Measurements from ENCODE around the gene MKI67. TPM values are rescaled to one million over a fixed set of nuclear protein-coding genes. Genes with fewer than 3 reads are reported as not detected.
"Not testable (repeated sequence)": the region's sequence is repeated elsewhere in the genome, so short reads cannot be mapped to it uniquely, and the experiment has no call there.

MKI67 gene
- total RNA-seq, 4 donors from 2014 or later: 5.6 to 13.0 (median 8.9) TPM

GRCh38 chr10:128169811-128170379 is 43.7 kb upstream of the MKI67 start:
- Histone ChIP-seq H3K4me3 (no peak overlapping the region), H3K36me3 (no peaks in the 10 kb centered on the region), H3K27ac (no peak overlapping the region), H3K27me3 (peaks cover 21% of the 10 kb centered on the region), H3K9me3 (peaks cover 3% of the 10 kb centered on the region), H3K4me1 (no peaks in the 10 kb centered on the region)
- peak in 1 of 2 donors; percentile 26 for DNase-seq (ENCODE audit: low spot score in 2 of 2)
- 73% methylated on average over 8 of the region's 8 CpGs for WGBS
- TF ChIP-seq POLR2A (IDR thresholded peaks at IDR 0.05) (no peak), POLR2AphosphoS5 (IDR thresholded peaks at IDR 0.05) (no peak), EP300 (IDR thresholded peaks at IDR 0.05) (no peak), CTCF (IDR thresholded peaks at IDR 0.05) (no peak)

GRCh38 chr10:128167926-128168520 is 41.8 kb upstream of the MKI67 start:
- H3K27me3 ChIP-seq: peaks cover 31% of the 10 kb centered on the region
- no peaks in the 10 kb centered on the region for H3K36me3 ChIP-seq
- no peak overlapping the region for H3K27ac ChIP-seq
- H3K9me3 ChIP-seq: no peaks in the 10 kb centered on the region
- no peaks in the 10 kb centered on the region for H3K4me1 ChIP-seq
- 92% methylated on average over 3 of the region's 3 CpGs for WGBS
- DNase-seq (ENCODE audit: low spot score in 2 of 2): no peak
- TF ChIP-seq CTCF (IDR thresholded peaks at IDR 0.05) (no peak), POLR2A (IDR thresholded peaks at IDR 0.05) (no peak), EP300 (IDR thresholded peaks at IDR 0.05) (no peak), POLR2AphosphoS5 (IDR thresholded peaks at IDR 0.05) (no peak)
- H3K4me3 ChIP-seq: no peak overlapping the region

GRCh38 chr10:128167123-128167522 is 40.9 kb upstream of the MKI67 start:
- not testable (repeated sequence) for H3K9me3 ChIP-seq, H3K4me3 ChIP-seq, H3K36me3 ChIP-seq, H3K27ac ChIP-seq, H3K4me1 ChIP-seq
- H3K27me3 ChIP-seq: peaks cover 34% of the 10 kb centered on the region
- 92% methylated on average over 6 of the region's 6 CpGs for WGBS
- peak in 1 of 2 donors; percentile 24 for DNase-seq (ENCODE audit: low spot score in 2 of 2)

- TF ChIP-seq POLR2AphosphoS5 (IDR thresholded peaks at IDR 0.05) (no peak), EP300 (IDR thresholded peaks at IDR 0.05) (no peak), POLR2A (IDR thresholded peaks at IDR 0.05) (no peak), CTCF (IDR thresholded peaks at IDR 0.05) (no peak)
- Histone ChIP-seq H3K36me3 (no peaks in the 10 kb centered on the region), H3K9me3 (no peaks in the 10 kb centered on the region), H3K27me3 (peaks cover 36% of the 10 kb centered on the region), H3K27ac (no peak overlapping the region), H3K4me1 (no peaks in the 10 kb centered on the region), H3K4me3 (no peak overlapping the region)
- 77% methylated on average over 2 of the region's 2 CpGs for whole genome bisulfite sequencing
- no peak for DNase-seq (ENCODE audit: low spot score in 2 of 2)
Measured at GRCh38 chr10:128166151-128166550, 39.9 kb upstream of the MKI67 start.

GRCh38 chr10:128165536-128165935 is 39.3 kb upstream of the MKI67 start:
- TF ChIP-seq EP300 (IDR thresholded peaks at IDR 0.05): no peak
- Histone ChIP-seq H3K4me1 (no peaks in the 10 kb centered on the region), H3K4me3 (no peak overlapping the region), H3K9me3 (no peaks in the 10 kb centered on the region), H3K27ac (no peak overlapping the region), H3K36me3 (no peaks in the 10 kb centered on the region), H3K27me3 (peaks cover 39% of the 10 kb centered on the region)
- WGBS: 56% methylated on average over 6 of the region's 6 CpGs
- peak in 1 of 2 donors; percentile 61 for DNase-seq (ENCODE audit: low spot score in 2 of 2)

GRCh38 chr10:128163701-128164100 is 37.5 kb upstream of the MKI67 start:
- Histone ChIP-seq H3K27ac (no peak overlapping the region), H3K4me1 (no peaks in the 10 kb centered on the region), H3K9me3 (no peaks in the 10 kb centered on the region), H3K36me3 (no peaks in the 10 kb centered on the region), H3K27me3 (peaks cover 35% of the 10 kb centered on the region), H3K4me3 (no peak overlapping the region)
- TF ChIP-seq POLR2A (IDR thresholded peaks at IDR 0.05): no peak
- TF ChIP-seq CTCF (IDR thresholded peaks at IDR 0.05): no peak
- no peak for TF ChIP-seq EP300 (IDR thresholded peaks at IDR 0.05)
- TF ChIP-seq POLR2AphosphoS5 (IDR thresholded peaks at IDR 0.05): no peak
- WGBS: 74% methylated on average over 5 of the region's 5 CpGs
- DNase-seq (ENCODE audit: low spot score in 2 of 2): no peak
